Myocyte (in vitro differentiated cells): ENCODE data around the gene E2F4. TPM values are rescaled to one million over a fixed set of nuclear protein-coding genes. Genes with fewer than 3 reads are reported as not detected.

Source experiments
- DNase-seq: peaks from one replicate; pipeline ENCODE4 v3.0.0-alpha.2; 2012; ENCODE audit warnings: low read depth
- total RNA-seq: library from RNA; depleted of rRNA; stranded (reverse); fragments of >200 nt; gene quantifications from 2 replicates; pipeline ENCODE4 v1.2.3, GENCODE V29; 2014

Gene E2F4
- total RNA-seq, 1 donor from 2014 or later: 75.8 TPM

DNA sequence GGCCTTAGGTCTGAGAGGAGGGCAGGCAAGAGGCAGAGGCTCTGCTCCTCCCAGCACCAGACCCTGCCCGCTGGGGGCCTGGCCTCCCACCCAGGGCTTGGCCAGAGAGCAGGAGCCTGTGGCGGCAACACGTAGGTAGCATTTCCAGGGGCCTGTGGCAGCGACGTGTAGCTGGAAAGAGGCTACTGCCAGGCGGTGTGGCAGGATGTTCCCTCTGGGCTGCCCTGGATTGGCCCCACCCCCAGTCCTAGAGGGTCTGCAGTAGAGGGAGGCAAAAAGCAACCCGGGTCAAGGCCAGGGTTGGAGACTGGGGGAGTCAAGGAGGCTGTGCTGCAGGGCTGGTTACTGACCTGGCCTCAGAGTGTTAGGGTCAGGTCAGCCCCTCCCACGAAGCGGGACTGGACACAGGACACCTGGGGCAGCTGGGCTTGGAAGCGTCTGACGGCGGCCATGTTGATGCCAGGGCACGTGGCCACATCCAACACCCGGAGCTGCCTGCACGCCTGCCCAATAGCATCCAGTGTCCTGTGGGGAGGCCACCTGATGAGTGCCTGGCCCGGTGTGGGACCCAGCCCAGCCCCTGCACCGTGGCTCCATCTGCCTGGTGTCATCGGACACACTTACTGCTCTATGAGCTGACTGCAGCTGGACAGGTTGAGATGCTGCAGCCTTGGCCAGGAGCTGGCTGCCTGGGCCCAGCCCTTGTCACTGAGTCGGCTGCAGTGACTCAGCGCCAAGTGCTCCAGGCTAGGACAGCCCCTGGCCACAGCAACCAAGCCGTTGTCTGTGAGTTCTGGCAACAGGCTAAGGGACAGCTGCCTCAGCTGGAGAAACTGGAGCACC lies 15.5 kb downstream of the E2F4 start:
- DNase-seq: peak; percentile 87

DNA sequence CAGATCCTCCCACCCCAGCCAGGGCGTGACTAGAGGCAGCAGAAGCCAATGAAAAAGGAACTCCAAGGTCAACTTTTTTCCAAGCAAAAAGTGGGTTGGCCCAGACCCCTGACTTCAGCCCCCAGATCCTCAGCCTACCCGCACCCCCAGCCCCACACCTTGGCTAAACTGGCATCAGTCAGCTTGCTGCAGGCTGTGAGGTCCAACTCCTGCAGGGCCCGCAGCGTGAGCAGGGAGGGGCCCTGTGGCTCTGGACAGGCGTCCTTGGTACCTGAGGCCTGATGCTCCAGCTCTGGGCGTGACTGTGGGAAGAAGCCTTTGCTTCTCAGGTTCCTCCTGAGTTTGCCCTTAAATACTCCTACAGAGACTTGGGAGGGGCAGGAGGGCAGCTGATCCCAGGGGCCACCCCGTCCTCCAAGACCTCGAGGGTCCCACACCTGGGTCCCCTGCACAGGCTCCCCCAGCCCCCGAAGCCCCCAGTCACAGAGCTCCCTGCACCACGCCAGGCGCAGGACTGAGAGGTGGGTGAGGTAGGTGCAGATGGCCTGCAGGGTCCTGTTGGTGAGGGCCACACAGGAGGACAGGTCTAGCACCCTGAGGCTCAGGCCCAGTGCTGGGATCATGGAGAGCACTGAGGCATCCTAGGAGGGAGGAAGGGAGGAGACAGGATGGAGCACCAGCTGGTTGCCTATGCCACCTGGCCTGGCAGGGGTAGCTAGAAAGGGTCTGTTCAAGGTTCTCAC lies 16.4 kb downstream of the E2F4 start:
- DNase-seq: no peak

DNA sequence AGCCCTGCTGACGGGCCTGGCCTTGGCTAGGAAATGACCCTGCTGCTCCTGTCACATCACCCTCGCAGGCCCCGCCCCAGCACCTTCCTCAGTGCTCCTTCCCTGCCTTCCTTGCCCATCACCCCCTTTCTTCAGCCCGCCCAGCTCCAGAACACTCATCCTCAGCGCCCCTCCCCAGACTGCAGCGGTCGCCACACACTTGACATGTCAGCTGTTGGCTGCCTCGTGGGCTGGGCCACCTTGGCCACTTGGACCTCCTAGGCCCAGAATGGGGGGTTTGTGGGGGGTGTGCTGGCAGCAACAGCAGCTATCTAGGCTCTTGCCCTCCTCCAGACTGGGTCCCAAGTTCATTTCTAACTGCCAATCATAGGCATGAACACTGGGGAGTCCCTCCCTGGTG lies 17.6 kb downstream of the E2F4 start:
- DNase-seq: no peak

DNA sequence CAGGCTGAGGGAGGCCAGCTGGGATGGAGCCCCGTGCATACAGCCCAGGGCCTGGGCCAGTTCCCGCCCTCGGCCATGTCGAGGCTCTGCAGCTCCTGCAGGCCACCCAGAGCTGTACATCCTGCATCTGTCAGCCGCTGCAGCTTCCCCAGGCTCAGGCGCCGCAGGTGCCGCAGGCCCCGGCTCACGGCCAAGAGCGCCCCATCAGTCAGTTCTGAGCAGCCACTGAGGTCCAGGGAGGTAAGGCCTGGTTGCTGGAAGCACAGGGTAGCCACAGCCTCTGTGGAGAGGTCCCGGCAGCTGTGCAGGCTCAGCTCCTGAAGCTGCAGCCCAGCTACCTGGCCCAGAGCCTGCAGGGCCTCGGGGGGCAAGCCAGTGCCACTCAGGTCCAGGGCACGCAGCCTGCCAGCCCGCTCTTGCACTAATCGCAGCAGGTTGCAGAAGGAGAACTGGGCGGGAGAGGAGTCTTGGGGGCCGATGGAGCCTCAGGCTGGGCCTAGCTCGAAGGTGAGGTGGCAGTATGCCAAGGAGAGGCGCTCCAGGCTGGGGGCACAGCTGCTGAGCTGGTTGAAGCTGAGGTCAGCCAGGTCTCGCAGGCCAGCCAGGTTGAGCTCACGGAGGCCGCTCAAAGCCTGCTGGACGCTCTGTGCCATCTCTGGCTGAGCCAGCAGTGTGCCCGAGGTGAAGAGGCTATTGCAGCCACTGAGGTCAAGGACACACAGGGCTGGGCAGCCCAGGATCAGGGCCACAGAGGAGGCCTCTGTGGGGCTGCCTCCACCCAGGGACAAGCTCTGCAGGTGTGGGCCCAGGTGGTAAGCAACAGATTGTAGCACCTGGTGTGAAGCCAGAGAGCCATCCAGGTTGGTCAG lies 18.3 kb downstream of the E2F4 start:
- DNase-seq: no peak

DNA sequence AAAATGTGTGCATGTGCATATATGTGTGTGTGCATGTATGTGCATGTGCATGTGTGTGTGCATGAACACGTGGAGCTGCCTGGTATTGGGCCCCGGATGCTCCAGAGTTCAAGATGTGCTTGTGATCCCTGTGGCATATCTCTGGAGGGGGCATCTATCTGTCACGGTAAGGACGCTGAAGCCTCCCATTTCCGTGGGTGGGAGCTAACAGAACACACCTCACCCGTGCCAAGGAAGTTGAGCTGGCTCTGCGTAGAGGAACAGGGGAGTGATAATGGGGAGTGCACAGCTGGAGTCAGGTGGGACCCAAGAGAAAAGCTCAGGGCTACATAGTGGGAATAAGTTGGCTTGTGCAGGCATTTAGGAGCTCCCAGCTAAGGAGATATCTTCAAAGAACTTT lies 19.7 kb downstream of the E2F4 start:
- no peak for DNase-seq

DNA sequence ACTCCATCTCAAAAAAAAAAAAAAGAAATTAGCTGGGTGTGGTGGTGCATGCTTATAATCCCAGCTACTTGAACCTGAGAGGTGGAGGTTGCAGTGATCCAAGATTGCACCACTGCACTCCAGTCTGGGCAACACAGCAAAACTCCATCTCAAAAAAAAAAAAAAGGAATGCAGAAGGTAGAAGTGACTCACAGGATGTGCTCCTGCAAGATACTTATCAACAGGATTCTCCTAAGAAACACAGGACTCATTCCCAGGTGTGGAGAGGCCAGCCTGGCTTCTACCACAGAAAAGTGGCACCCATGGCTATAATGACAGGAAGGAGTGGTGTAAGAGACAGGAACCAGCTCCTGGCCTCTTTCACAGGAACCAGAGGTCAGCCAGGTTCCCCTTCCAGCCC lies 20.8 kb downstream of the E2F4 start:
- no peak for DNase-seq

DNA sequence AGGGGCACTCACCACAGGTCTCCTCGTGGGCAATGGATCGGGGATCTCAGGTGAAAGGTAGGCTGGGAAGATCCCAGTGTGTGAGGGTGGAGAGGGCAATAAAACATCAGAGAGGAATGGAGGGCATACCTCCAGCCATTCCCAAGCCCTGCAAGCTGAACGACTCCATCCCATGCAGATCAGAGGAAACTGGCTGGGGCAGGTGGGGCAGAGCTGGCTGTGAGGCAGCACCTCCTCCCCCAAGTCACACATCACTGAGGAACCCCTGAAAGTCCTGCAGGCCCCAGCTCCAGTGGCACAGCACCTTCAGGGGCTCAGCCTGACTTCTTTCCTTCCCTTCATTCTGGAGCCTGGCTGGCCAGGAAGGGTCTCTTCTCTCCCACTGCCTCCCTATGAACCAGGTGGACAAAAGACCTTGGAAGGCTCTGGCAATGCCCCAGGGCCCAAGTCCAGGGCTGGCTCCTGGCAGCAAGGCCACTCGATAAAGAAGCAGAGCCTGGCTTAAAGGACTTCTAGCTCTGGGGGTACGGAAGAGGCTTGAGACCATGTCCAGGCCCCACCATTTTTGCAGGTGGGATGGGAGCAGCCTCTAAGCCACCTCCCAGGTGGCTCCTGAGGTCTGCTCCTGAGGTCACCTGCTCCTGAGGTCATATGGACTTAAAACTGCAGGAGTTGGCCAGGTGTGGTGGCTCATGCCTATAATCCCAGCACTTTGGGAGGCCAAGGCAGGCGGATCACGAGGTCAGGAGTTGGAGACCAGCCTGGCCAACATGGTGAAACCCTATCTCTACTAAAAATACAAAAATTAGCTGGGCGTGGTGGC lies 21.5 kb downstream of the E2F4 start:
- no peak for DNase-seq

DNA sequence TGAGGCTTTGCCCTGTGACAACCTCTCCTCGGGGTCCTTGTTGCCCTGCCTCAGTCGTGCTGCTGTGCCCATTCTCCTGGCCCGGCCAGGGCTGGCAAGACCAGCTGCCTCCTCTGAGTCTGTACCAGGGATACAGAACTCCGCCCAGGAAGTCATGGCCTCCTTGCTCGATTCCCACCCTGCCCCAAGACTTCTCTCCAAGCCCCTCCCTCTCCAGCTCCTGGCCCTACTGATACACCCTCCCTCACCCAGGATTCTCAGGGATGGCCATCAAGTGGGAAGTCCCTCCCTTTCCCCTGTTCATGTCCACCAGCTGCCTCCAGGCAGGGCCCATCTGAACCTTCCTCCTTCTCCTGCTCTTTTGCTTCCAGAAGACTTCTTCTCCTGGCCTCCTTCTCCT lies 23.8 kb downstream of the E2F4 start:
- DNase-seq: no peak

DNA sequence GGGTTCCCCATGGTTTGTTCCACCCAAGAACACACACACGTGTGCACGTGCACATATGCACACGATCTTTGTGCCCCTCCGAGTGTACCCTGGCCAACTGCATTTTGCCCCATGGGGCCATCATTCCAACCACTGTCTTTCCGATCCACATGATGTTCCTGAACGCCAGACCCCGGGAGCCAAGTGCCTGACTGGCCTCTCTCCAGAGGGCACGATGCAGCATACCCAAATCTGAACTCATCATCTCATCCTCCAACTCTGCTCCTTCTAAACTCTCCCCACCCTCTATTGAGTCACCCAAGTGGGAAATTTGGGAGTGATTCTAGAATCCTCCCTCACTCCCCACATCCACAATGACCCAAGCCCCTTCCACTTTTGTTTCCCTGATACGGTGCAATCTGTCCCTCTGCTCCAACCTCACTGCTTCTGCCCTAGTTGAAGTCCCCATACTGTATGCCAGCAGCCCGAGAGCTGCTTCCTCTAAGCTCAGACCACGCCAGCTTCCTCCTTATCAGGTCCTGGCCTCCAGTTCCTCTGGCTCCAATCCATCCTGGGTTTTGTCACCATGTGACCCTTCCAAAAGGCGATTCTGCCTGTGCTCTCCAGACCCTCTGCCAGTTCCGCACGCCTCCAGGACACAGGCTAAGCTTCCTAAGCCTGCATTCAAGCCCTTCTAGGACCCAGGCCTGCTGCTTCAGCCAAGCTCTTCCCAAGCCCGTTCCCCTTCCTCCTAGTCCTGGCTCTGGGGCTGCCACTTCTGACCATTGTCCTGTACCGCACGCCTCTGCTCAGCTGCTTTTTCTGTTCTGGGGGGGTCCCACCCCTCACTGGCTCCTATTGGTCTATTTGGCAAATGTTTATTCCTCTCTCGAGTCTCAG lies 24.9 kb downstream of the E2F4 start:
- DNase-seq: no peak

DNA sequence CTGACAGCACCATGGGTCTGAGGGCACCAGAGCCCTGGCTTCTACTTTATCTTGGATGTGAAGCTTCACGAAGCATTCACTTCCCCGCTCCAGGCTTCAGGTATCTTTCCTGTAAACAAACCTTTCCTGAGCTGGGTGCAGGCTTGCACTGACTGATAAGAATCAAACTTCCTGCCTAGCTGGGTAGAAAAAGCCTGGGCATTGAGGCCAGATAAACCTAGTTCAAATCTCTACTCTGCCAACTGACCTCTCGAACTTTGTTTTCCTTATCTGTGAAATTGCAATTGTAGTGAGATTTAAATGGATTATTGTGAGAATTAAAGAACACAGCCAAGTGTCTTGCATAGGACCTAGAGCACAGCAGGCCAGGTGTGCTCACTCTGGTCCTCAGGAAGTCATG lies 32.0 kb downstream of the E2F4 start:
- DNase-seq: no peak

DNA sequence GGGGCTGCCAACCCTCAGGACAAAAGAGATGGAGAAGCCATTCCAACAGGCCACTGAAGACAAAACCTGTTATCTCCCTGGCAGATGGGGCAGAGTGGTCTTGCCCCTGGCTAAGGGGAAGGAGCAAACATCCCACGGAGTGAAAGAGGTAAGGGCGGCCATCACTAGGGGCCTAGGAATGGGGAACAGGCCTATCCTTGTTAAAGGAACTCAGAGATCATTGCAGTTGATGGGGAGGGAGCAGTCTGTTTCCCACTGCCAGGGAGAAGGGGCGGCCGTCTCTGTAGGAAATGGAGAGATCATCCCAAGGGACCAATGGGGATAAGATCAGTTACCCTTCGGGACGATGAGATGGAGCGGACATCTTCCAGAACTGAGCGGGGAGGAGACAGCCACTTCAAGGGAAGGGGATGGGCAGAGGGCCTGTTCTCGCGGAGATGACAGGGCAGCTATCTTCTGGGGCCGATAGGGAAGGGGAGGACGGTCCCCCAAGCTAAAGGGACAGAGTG lies 34.4 kb downstream of the E2F4 start:
- DNase-seq: no peak

DNA sequence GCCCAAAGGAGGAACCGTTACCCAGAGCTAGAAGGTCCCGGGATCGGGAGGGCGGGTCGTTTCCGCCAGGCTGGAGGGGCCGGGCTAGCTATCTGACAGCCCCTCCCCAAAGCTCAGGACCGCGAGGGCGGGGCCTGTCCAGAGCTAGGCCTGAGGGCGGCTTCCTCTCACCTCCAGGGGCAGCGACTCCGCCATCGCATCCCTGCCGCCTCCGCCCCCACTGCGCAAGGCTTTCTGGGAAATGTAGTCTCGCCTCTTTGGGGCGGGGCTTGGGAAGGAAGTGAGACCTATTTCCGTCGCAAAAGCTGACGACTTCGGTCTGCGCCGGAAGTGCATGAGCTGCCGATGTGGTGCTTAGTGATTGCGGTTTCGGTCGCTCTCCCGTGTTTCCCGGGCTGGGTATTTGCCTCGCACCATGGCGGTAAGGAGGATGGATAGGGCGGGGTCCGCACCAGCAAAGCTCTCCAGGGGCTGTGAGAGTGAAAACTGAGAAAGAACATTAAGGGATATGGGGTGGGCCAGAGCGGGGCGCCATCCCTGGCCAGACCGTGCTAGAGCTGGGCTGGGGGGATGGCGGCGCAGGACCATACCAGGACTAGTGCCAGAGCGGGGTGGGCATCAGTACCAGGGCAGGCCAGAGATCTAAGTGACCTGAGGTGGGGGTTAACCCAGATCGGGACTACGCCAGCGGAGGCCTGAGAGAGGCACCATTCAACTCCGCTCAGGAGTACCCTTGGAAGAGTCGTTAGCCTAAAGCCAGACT lies 35.0 kb downstream of the E2F4 start, which contains the start of gene TMEM208:
Gene TMEM208, plus strand, starts transcription at position 327 of the 763 bp plus-strand sequence. Its CDS starts 89 bp downstream, at position 416.
- peak; percentile 100 for DNase-seq

DNA sequence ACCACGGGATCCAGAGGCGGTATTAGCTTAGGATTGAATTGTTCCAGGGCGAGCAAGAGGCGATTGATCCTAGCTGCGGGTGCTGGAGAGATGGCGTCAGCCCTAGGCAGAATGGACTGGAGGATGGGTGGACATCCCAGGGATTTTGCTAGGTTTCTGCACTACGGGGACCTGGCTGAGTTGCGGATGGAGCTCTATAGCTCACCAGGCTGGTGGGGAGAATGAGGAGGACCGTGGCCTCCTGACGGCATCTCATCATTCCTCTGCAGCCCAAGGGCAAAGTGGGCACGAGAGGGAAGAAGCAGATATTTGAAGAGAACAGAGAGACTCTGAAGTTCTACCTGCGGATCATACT lies 35.6 kb downstream of the E2F4 start:
- DNase-seq: no peak

DNA sequence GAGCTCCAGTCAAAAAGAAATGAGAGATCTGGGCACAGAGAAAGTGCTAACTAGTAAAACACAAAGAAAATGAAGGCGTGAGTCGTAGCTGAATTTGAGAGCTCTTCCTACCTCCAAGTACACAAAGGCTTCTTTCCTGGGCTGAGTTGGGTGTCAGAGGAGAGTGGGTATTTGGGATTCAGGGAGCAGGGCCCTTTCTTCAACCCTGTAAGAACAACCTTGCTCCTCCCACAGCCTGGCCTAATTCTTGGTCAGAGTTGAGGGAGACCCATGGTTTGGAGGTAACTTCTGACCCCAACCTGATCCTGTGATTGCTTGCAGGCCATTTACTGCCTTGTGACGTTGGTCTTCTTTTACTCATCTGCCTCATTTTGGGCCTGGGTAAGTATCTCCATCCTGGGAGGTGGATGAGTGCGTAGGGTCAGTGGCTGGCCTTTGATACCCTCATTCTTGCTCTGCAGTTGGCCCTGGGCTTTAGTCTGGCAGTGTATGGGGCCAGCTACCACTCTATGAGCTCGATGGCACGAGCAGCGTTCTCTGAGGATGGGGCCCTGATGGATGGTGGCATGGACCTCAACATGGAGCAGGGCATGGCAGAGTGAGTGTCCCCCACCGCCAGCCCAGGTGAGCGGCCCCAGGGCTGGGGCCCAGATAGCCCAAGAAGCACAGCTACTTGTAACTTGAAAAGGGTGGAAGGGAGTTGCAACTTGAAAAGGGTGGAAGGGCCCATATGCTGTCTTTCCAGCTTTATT lies 36.3 kb downstream of the E2F4 start:
- no peak for DNase-seq

DNA sequence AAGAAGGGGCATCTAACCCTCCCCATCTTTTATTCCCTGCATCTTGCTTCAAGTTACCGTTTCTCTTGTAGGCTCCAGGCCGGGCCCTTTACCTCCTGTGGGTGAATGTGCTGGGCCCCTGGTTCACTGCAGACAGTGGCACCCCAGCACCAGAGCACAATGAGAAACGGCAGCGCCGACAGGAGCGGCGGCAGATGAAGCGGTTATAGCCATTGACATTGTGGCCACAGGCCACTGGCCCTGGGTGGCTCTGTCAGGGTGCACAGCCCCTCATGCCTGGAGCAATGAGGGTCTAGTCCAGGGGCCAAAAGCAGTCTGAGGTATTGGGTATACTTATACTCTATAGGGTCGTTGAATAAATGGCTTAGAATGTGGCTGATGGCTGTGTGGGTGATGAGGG lies 37.0 kb downstream of the E2F4 start:
- DNase-seq: no peak

DNA sequence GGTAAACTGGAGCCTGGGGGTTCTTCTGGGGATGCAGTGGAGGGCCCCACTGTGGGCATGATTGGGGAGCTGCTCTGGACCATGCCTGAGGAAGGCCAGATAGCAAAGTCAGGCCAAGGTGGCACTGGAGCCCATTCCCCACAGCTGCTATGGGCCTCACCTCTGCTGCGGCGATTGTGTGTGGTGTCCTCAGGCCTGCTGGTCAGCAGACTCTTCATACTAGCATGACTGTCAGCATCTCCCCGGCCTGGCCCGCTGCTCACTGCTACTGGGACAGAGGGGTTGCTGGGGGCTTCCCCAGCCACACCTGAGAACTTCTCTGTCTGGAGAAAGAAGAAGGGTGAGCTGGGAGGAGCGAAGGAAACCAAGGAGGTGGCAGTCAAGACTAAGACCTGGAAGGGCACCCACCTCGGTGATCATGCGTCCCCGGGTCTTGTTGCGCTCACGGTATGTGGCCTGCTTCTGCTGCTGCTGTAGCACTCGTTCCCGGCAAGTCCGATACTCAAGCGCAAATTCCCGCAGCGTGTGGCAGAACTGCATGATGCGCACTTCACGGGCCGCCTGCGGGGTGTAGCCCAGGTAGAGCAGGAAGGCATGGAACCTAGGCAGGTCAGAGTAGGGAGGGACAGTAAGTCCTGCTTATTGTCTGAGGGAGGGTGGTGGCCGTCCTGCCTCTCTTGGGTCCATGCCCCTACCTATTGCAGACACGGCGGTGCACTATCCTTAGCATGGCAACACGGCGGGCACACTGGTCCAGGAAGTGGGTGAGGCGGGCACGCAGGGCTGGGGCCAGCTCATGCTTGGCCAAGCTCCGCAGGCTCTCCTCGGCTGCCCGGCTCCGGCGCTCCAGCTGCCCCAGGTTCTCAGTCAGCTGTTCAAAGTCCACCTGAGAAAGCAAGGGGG lies 38.2 kb downstream of the E2F4 start:
- DNase-seq: no peak
